GM12892 (cell line): ENCODE data around the gene DOCK1.

Experiments used
- POLR2A ChIP-seq: IDR thresholded peaks from 2 replicates; pipeline ENCODE4 v1.6.1; 2011; ENCODE audit warnings: low read depth, low read length, control low read depth
- POLR2AphosphoS5 ChIP-seq: IDR thresholded peaks from 2 replicates; pipeline ENCODE4 v1.6.1; 2011; ENCODE audit warnings: low read depth, low read length, control low read depth
- TAF1 ChIP-seq: IDR thresholded peaks from 2 replicates; pipeline ENCODE4 v1.6.1; 2011; ENCODE audit warnings: low read depth, mild to moderate bottlenecking, control low read depth, low read length, borderline replicate concordance

DNA sequence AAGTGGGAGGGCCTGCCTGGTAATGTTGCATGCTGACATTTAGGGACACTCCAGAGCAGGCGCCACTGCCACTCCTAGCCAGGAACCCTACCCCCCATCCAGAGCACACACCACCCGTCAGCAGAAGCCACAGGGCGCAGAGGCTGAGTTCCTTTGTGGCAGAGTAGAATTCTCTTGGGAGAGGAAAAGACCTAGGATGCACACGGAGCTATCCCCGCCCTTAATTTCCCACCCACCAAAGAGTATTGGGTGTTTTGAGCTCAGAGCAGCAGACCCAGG lies 291.9 kb downstream of the DOCK1 start:
- TF ChIP-seq POLR2A = no peak
- TF ChIP-seq POLR2AphosphoS5 = no peak
- no peak for TF ChIP-seq TAF1
